Endothelial cell of umbilical vein (primary cell): Measurements from ENCODE around the gene CCDC188. TPM values are rescaled to one million over a fixed set of nuclear protein-coding genes. Genes with fewer than 3 reads are reported as not detected.

Experiments used
- BruUV-seq: library from RNA; stranded (reverse); fragments of 400-500 nt; replicated peaks from 2 replicates; lab custom pipeline; 2021; lab: Mats Ljungman, UMichigan
- CTCF ChIA-PET: fragments of 300-600, 350-600 bp; sonication (Branson Sonifier 250); formaldehyde crosslinking; loops from one replicate; lab custom pipeline; 2021; ENCODE audit warnings: antibody characterized with exemption, inconsistent platforms; lab: Charles Lee
- POLR2A ChIA-PET: fragments of 300-600, 350-600 bp; sonication (Branson Sonifier 250); formaldehyde crosslinking; loops from one replicate; lab custom pipeline; 2021; ENCODE audit warnings: antibody characterized with exemption, inconsistent platforms; lab: Charles Lee
- DNase-seq: peaks from one replicate; pipeline ENCODE4 v3.0.0-alpha.2; 2011; ENCODE audit warnings: low read depth, low spot score
- FAIRE-seq: peaks from 2 replicates; lab custom pipeline; 2011; peaks lifted over from hg19 to GRCh38; lab: Jason Lieb, UNC
- H2AFZ ChIP-seq: 2 replicates; pipeline ENCODE4 v1.6.0; 2012; ENCODE audit warnings: low read depth, low read length, control low read depth, inconsistent platforms
- H3K27ac ChIP-seq: 2 replicates; pipeline ENCODE4 v1.5.1; 2011; ENCODE audit warnings: low read depth, mild to moderate bottlenecking, control low read depth, low read length, moderate library complexity; ENCODE audit not compliant: insufficient read depth
- H3K27me3 ChIP-seq, 2 experiments: 2 replicates each; pipeline versions ENCODE4 v1.6.0 to v1.6.1; 2011; ENCODE audit warnings: low read length in 2 of 2, mixed read lengths in 1 of 2; ENCODE audit not compliant: control insufficient read depth in 2 of 2, insufficient read depth in 2 of 2
- H3K36me3 ChIP-seq, 2 experiments: 2 replicates in 1 of 2; 3 replicates in 1 of 2; pipeline ENCODE4 v1.5.1; 2011; ENCODE audit warnings: low read length in 2 of 2, mild to moderate bottlenecking in 1 of 2, moderate library complexity in 1 of 2; ENCODE audit not compliant: control insufficient read depth in 2 of 2, insufficient read depth in 2 of 2; ENCODE audit errors: extremely low read depth in 1 of 2
- H3K4me1 ChIP-seq: 3 replicates; pipeline ENCODE4 v1.5.1; 2011; ENCODE audit warnings: mild to moderate bottlenecking, low read length; ENCODE audit not compliant: control insufficient read depth, insufficient read depth; ENCODE audit errors: extremely low read depth
- H3K4me2 ChIP-seq: 2 replicates; pipeline ENCODE4 v1.6.1; 2011; ENCODE audit warnings: low read length, control low read depth, mixed read lengths; ENCODE audit not compliant: insufficient read depth
- H3K4me3 ChIP-seq, 3 experiments: fragments of 200-600 bp in 1 of 3; sonication (generic), shearing (Covaris generic) in 1 of 3; replicated peaks in 1 of 3; 2 replicates each; pipeline ENCODE4 v1.5.1; 2011 to 2016; ENCODE audit warnings: control low read depth in 3 of 3, low read length in 3 of 3, mild to moderate bottlenecking in 2 of 3, inconsistent platforms in 1 of 3, low read depth in 1 of 3, moderate library complexity in 1 of 3; ENCODE audit not compliant: insufficient read depth in 1 of 3
- H3K79me2 ChIP-seq: 2 replicates; pipeline ENCODE4 v1.6.0; 2012; ENCODE audit warnings: low read length, inconsistent platforms; ENCODE audit not compliant: control insufficient read depth, insufficient read depth
- H3K9ac ChIP-seq: replicated peaks from 2 replicates; pipeline ENCODE3; 2011; ENCODE audit warnings: low read length, control low read depth; ENCODE audit not compliant: insufficient read depth; ENCODE audit errors: extremely low read depth
- H3K9me1 ChIP-seq: replicated peaks from 3 replicates; pipeline ENCODE4 v1.6.0; 2011; ENCODE audit warnings: mild to moderate bottlenecking, low read length; ENCODE audit not compliant: control insufficient read depth, insufficient read depth; ENCODE audit errors: extremely low read depth
- H3K9me3 ChIP-seq: replicated peaks from 2 replicates; pipeline ENCODE4 v1.5.1; 2012; ENCODE audit warnings: low read length, inconsistent platforms; ENCODE audit not compliant: control insufficient read depth, insufficient read depth
- H4K20me1 ChIP-seq: replicated peaks from 2 replicates; pipeline ENCODE3; 2011; ENCODE audit warnings: mild to moderate bottlenecking, low read length; ENCODE audit not compliant: control insufficient read depth, insufficient read depth; ENCODE audit errors: extremely low read depth
- CTCF ChIP-seq, 2 donors: IDR thresholded peaks; 1 replicate in 1 of 2; 2 replicates in 1 of 2; pipeline ENCODE4 v1.5.1; 2011; ENCODE audit warnings: low read length in 2 of 2, mild to moderate bottlenecking in 2 of 2, moderate library complexity in 2 of 2, control low read depth in 1 of 2, inconsistent platforms in 1 of 2, low read depth in 1 of 2; ENCODE audit not compliant: insufficient read depth in 1 of 2; ENCODE audit errors: extremely low read depth in 1 of 2
- EZH2 ChIP-seq: IDR thresholded peaks from 2 replicates; pipeline ENCODE4 v1.6.1; 2012; ENCODE audit warnings: borderline replicate concordance, low read depth, mild to moderate bottlenecking, moderate library complexity, low read length, inconsistent platforms; ENCODE audit not compliant: severe bottlenecking
- FOS ChIP-seq: IDR thresholded peaks from 2 replicates; pipeline ENCODE4 v1.6.1; 2011; ENCODE audit warnings: mild to moderate bottlenecking, low read length, moderate library complexity, borderline replicate concordance; ENCODE audit not compliant: insufficient read depth
- GATA2 ChIP-seq: IDR thresholded peaks from 2 replicates; pipeline ENCODE4 v1.7.0; 2011; ENCODE audit warnings: low read depth, mild to moderate bottlenecking, moderate library complexity, mixed read lengths, low read length; ENCODE audit not compliant: insufficient read length, insufficient read depth
- JUN ChIP-seq: IDR thresholded peaks from 2 replicates; pipeline ENCODE4 v1.6.1; 2011; ENCODE audit warnings: borderline replicate concordance, low read depth; ENCODE audit not compliant: insufficient read length, insufficient read depth
- MYC ChIP-seq: IDR thresholded peaks from one replicate; pipeline ENCODE4 v1.6.1; 2011; ENCODE audit warnings: mild to moderate bottlenecking, low read depth, low read length
- POLR2A ChIP-seq: IDR thresholded peaks from 2 replicates; pipeline ENCODE4 v1.6.1; 2012; ENCODE audit warnings: low read depth, mild to moderate bottlenecking, control low read depth, low read length
- POLR2AphosphoS5 ChIP-seq: IDR thresholded peaks from 2 replicates; pipeline ENCODE4 v1.6.1; 2012; ENCODE audit warnings: low read depth, mild to moderate bottlenecking, control low read depth, low read length, moderate library complexity; ENCODE audit not compliant: insufficient read depth
- dilution Hi-C: fragments of 300-500 bp; cut with MboI; formaldehyde crosslinking; loops from one replicate; pipeline ENCODE4 v1.15.0; 2019; ENCODE audit warnings: low sequenced_read_pairs; ENCODE audit not compliant: extremely low pct_ligation_motif_present
- intact Hi-C: fragments of 100-400 bp; cut with micrococcal nuclease; formaldehyde crosslinking; loops from one replicate; pipeline ENCODE4 v1.10.0; 2022
- polyA plus RNA-seq, 4 experiments: library from polyadenylated mRNA; depleted of rRNA in 3 of 4; stranded (reverse) in 3 of 4; unstranded in 1 of 4; fragments of >200 nt; gene quantifications; 2 replicates each; pipeline versions ENCODE4 v1.2.1 to v1.2.3, GENCODE V29; 2011 to 2012; ENCODE audit warnings: missing spikeins in 1 of 4
- total RNA-seq: library from RNA; stranded (reverse); gene quantifications from 2 replicates; pipeline ENCODE4 v1.2.3, GENCODE V29; 2021
- TF ChIP-seq, protein P1 (sequence below): IDR thresholded peaks from 2 replicates; pipeline ENCODE4 v1.6.1; 2011; ENCODE audit not compliant: insufficient read depth, insufficient read length

CCDC188 gene
- total and polyA plus RNA-seq, 2 donors (not counting 3 experiments of a cell fraction or from before 2014, with no cell fraction given): 9.4 to 9.8 TPM

DNA sequence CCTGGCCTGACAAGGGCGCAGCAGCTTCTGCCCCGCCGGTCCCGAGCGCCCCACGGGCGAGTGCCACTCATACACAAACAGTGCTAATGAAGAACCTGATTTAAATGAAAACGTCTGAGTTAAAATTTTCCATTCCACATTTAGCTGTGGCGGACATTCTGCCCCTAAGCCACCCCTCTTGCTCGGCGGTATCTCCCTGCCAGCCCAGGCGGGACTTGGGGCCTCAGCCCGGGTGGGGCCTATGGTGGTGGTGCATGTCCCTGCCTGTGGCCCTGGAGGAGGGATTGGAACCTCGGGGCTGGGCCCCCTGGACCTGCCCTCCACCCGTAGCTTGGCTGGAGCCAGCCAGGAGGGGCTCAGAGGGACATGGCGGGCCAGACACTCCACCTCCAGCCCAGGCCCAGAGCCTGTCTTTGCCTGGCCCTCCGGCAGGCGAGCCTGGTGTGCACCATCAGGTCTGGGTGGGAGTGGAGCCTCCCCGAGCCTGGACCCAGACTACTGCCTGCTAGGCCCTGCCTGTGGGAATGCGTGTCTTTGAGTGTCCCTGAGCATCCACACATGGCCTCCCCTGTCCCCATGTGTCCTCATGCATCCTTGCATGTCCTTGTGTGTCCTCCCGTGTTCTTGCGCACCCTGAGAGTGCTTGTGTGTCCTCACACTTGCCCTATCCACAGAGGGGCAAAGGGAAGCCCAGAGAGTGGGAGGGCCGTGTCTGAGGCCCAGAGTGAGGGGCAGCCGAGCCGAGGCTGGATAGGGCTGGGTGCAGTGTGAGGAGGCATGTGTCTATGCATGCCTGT, 14.9 kb downstream of the CCDC188 start:
- Histone ChIP-seq H3K36me3 (peaks cover 3 to 9% of the 10 kb centered on the region in 2 experiments), H3K27ac (no peak overlapping the region), H3K27me3 (no peaks in the 10 kb centered on the region), H3K9me1 (no peaks in the 10 kb centered on the region), H2AFZ (no peak overlapping the region), H3K4me3 (no peak overlapping the region), H3K4me2 (no peak overlapping the region), H3K9me3 (no peaks in the 10 kb centered on the region), H3K4me1 (peaks cover 6% of the 10 kb centered on the region), H4K20me1 (no peaks in the 10 kb centered on the region), H3K9ac (no peak overlapping the region), H3K79me2 (peaks cover 65% of the 10 kb centered on the region)
- no peak for FAIRE-seq
- dilution Hi-C loops (no loop called here), intact Hi-C loops (no loop called here)
- DNase-seq: no peak
- POLR2A ChIA-PET: no interaction called here
- CTCF ChIA-PET: no interaction called here
- no TSS peak for BruUV-seq
- TF ChIP-seq CTCF (IDR thresholded peaks at IDR 0.05; ENCODE audit: extremely low read depth in 1 of 2, insufficient read depth in 1 of 2, low read depth in 1 of 2, low read length in 2 of 2) (no peak), POLR2A (no peak), EZH2 (no peak)

DNA sequence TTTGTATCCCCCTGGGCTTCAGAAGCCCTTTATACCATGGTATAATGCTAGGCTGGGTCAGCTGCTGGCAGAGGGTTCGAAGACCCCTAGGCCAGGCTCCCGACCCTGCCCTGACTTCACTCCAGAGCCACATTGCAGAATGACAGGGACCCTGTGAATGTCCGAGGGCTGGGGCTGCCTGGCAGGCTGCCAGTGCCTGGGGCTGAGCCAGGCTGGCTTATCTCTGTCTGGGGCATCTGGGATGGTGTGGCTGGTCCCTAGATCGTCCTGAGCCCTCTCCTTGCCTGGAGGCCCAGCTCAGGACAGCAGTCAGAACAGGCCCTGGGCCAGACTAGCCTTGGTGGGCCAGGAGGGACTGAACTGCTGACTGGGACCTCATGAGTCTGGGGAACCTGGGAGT, 15.6 kb downstream of the CCDC188 start:
- Histone ChIP-seq H3K79me2 (peaks cover 65% of the 10 kb centered on the region), H3K4me2 (no peak overlapping the region), H3K9ac (no peak overlapping the region), H3K27ac (no peak overlapping the region), H3K9me3 (no peaks in the 10 kb centered on the region), H2AFZ (no peak overlapping the region), H3K4me1 (peaks cover 6% of the 10 kb centered on the region), H3K9me1 (no peaks in the 10 kb centered on the region), H3K36me3 (peaks cover 3 to 6% of the 10 kb centered on the region in 2 experiments), H3K4me3 (no peak overlapping the region), H4K20me1 (no peaks in the 10 kb centered on the region), H3K27me3 (no peaks in the 10 kb centered on the region)
- ChIA-PET CTCF (no interaction called here), POLR2A (no interaction called here)
- FAIRE-seq (no peak), DNase-seq (no peak)
- dilution Hi-C loops: no loop called here
- TF ChIP-seq GATA2 (no peak), JUN (no peak), POLR2AphosphoS5 (no peak), MYC (no peak), EZH2 (no peak), FOS (no peak)
- TF ChIP-seq, protein P1, sequence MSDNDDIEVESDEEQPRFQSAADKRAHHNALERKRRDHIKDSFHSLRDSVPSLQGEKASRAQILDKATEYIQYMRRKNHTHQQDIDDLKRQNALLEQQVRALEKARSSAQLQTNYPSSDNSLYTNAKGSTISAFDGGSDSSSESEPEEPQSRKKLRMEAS: no peak
- no TSS peak for BruUV-seq
- intact Hi-C loops: no loop called here
